Uterus (tissue), 2 donors: ENCODE data around the gene TOMM5.

Experiments
- CTCF ChIP-seq, 4 experiments: fragments of 200-600 bp in 2 of 4; fragments of 450-650 bp in 2 of 4; sonication (generic) in 2 of 4; IDR thresholded peaks; one replicate each; pipeline ENCODE4 v1.5.1; 2016 to 2019; ENCODE audit warnings: antibody characterized with exemption in 4 of 4, mild to moderate bottlenecking in 2 of 4, moderate library complexity in 1 of 4
- POLR2A ChIP-seq, 2 donors: fragments of 450-650 bp; IDR thresholded peaks; one replicate each; pipeline ENCODE4 v1.6.1; 2016; ENCODE audit warnings: antibody characterized with exemption in 2 of 2, mild to moderate bottlenecking in 1 of 2, moderate library complexity in 1 of 2

- TF ChIP-seq CTCF (IDR thresholded peaks at IDR 0.05) (no peak), POLR2A (IDR thresholded peaks at IDR 0.05) (no peak)
Observed at GRCh38 chr9:37604296-37604695, 11.9 kb upstream of the TOMM5 start.
